ENCODE results near the gene SUSD4. TPM values are rescaled to one million over a fixed set of nuclear protein-coding genes. Genes with fewer than 3 reads are reported as not detected.
A peak's percentile ranks its signal among the peaks of the same experiment; 100 is the strongest.

Gene SUSD4
- total RNA-seq, 1 experiment from 2014 or later, result 7.2 TPM

DNA sequence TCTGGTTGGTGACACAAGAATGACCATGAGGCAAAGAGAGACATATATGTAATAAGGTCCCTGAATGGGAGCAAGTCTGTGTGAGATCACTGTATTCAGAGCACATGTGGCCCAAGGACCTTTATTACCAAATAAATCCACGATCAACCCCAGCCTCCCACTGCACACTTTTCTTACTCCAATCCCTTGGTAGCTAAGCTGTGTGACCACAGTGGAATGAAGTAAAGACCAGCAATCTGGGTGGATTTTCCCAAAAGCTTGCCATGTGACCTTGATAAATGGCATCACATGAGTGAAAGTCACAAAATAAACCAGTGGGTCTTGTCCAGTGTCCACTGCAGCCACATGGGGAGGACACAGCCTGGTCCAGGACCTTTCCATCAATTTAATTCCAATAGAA is 184.2 kb downstream of the SUSD4 start:
- H3K27me3 Mint-ChIP-seq (ENCODE audit: unreplicated experiment), result no peaks in the 10 kb centered on the region
- intact Hi-C loops (cut with micrococcal nuclease; ENCODE audit: unreplicated experiment), result loop anchor here (2.0 to 5.0 kb wide), 2 partner anchors 37 to 183 kb away; partner anchors contain the start of genes SUSD4 and TLR5
- no peak overlapping the region for H3K4me3 Mint-ChIP-seq (ENCODE audit: low read depth, unreplicated experiment)
- H3K9me3 Mint-ChIP-seq (ENCODE audit: low read depth, unreplicated experiment), result no peaks in the 10 kb centered on the region
- CTCF ChIA-PET, result interaction anchor here (1.5 to 2.8 kb wide), 3 partner anchors 17 to 45 kb away, joined by 3 to 17 read pairs (median 10); no protein-coding TSS in a partner anchor
- no TSS peak for BruUV-seq (replicated peaks)
- no peak for TF ChIP-seq CTCF (IDR thresholded peaks at IDR 0.05; ENCODE audit: unreplicated experiment)
- H3K36me3 Mint-ChIP-seq (ENCODE audit: insufficient read depth, unreplicated experiment), result no peaks in the 10 kb centered on the region
- H3K4me1 Mint-ChIP-seq (ENCODE audit: low read depth, unreplicated experiment), result peaks cover 67% of the 10 kb centered on the region
- no peak for DNase-seq
- H3K27ac Mint-ChIP-seq (ENCODE audit: unreplicated experiment), result peak overlapping the region; percentile 91

- no peaks in the 10 kb centered on the region for H3K27me3 Mint-ChIP-seq (ENCODE audit: unreplicated experiment)
- no peaks in the 10 kb centered on the region for H3K36me3 Mint-ChIP-seq (ENCODE audit: insufficient read depth, unreplicated experiment)
- peak overlapping the region; percentile 18 for H3K27ac Mint-ChIP-seq (ENCODE audit: unreplicated experiment)
- no peaks in the 10 kb centered on the region for H3K9me3 Mint-ChIP-seq (ENCODE audit: low read depth, unreplicated experiment)
- BruUV-seq (replicated peaks), result no TSS peak
- CTCF ChIA-PET, result no interaction called here
- no peak for TF ChIP-seq CTCF (IDR thresholded peaks at IDR 0.05; ENCODE audit: unreplicated experiment)
- intact Hi-C loops (cut with micrococcal nuclease; ENCODE audit: unreplicated experiment), result no loop called here
- peaks cover 67% of the 10 kb centered on the region for H3K4me1 Mint-ChIP-seq (ENCODE audit: low read depth, unreplicated experiment)
- no peak overlapping the region for H3K4me3 Mint-ChIP-seq (ENCODE audit: low read depth, unreplicated experiment)
- DNase-seq, result no peak
Measured at GRCh38 chr1:223179280-223179679, 184.7 kb downstream of the SUSD4 start.

DNA sequence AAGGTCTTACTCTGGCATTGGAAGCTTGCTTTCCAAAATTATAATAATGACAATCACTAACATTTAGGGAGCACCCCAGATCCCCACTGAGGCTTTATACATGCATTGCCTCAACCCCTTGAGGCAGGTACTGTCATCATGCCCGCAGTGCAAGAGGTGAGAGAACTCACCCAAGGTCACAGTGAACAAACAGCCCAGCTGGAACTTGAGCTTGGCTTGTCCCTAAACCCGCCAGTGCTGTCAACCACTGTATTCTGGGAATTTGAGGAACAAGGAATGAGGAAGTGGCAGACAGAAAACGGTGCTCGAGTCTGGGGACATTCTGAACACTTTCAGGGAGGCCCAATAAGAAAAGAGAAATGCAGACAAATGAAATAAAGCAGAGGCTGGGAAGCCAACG is 186.3 kb downstream of the SUSD4 start:
- no TSS peak for BruUV-seq (replicated peaks)
- intact Hi-C loops (cut with micrococcal nuclease; ENCODE audit: unreplicated experiment), result no loop called here
- no peaks in the 10 kb centered on the region for H3K27me3 Mint-ChIP-seq (ENCODE audit: unreplicated experiment)
- TF ChIP-seq CTCF (IDR thresholded peaks at IDR 0.05; ENCODE audit: unreplicated experiment), result no peak
- no peaks in the 10 kb centered on the region for H3K9me3 Mint-ChIP-seq (ENCODE audit: low read depth, unreplicated experiment)
- peaks cover 65% of the 10 kb centered on the region for H3K4me1 Mint-ChIP-seq (ENCODE audit: low read depth, unreplicated experiment)
- no peak overlapping the region for H3K4me3 Mint-ChIP-seq (ENCODE audit: low read depth, unreplicated experiment)
- DNase-seq, result peak; percentile 39
- CTCF ChIA-PET, result interaction anchor here (0.6 to 1.3 kb wide), 7 partner anchors 19 to 375 kb away, joined by 3 to 5 read pairs (median 3); partner anchors contain the start of gene SUSD4
- peak overlapping the region; percentile 53 for H3K27ac Mint-ChIP-seq (ENCODE audit: unreplicated experiment)
- H3K36me3 Mint-ChIP-seq (ENCODE audit: insufficient read depth, unreplicated experiment), result no peaks in the 10 kb centered on the region

DNA sequence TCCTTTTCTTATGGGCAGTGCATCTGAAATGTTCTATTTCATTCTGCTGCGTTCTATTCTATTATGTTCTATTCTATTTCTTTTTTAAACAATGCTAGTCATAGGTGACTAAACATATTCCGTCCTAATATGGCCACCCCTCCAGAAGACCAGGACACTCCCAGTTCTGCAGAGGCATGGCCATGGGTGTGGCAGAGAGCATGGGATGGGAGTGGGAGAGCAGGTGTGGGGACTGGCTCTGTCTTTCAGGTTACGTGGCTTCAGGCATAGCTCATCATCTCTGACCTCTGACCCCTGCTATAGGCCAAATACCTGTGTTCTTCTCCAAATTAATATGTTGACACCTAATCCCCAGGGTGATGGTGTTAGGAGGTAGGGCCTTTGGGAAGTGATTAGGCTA is 187.5 kb downstream of the SUSD4 start:
- H3K9me3 Mint-ChIP-seq (ENCODE audit: low read depth, unreplicated experiment), result no peaks in the 10 kb centered on the region
- intact Hi-C loops (cut with micrococcal nuclease; ENCODE audit: unreplicated experiment), result no loop called here
- no peak for TF ChIP-seq CTCF (IDR thresholded peaks at IDR 0.05; ENCODE audit: unreplicated experiment)
- peaks cover 52% of the 10 kb centered on the region for H3K4me1 Mint-ChIP-seq (ENCODE audit: low read depth, unreplicated experiment)
- no TSS peak for BruUV-seq (replicated peaks)
- CTCF ChIA-PET, result interaction anchor here (0.7 kb wide), 1 partner anchor 250 kb away, joined by 3 read pairs; no protein-coding TSS in a partner anchor
- no peak overlapping the region for H3K27ac Mint-ChIP-seq (ENCODE audit: unreplicated experiment)
- H3K27me3 Mint-ChIP-seq (ENCODE audit: unreplicated experiment), result no peaks in the 10 kb centered on the region
- DNase-seq, result no peak
- H3K36me3 Mint-ChIP-seq (ENCODE audit: insufficient read depth, unreplicated experiment), result no peaks in the 10 kb centered on the region
- no peak overlapping the region for H3K4me3 Mint-ChIP-seq (ENCODE audit: low read depth, unreplicated experiment)
